ENCODE results near the gene ILF3.

ILF3 gene

DNA sequence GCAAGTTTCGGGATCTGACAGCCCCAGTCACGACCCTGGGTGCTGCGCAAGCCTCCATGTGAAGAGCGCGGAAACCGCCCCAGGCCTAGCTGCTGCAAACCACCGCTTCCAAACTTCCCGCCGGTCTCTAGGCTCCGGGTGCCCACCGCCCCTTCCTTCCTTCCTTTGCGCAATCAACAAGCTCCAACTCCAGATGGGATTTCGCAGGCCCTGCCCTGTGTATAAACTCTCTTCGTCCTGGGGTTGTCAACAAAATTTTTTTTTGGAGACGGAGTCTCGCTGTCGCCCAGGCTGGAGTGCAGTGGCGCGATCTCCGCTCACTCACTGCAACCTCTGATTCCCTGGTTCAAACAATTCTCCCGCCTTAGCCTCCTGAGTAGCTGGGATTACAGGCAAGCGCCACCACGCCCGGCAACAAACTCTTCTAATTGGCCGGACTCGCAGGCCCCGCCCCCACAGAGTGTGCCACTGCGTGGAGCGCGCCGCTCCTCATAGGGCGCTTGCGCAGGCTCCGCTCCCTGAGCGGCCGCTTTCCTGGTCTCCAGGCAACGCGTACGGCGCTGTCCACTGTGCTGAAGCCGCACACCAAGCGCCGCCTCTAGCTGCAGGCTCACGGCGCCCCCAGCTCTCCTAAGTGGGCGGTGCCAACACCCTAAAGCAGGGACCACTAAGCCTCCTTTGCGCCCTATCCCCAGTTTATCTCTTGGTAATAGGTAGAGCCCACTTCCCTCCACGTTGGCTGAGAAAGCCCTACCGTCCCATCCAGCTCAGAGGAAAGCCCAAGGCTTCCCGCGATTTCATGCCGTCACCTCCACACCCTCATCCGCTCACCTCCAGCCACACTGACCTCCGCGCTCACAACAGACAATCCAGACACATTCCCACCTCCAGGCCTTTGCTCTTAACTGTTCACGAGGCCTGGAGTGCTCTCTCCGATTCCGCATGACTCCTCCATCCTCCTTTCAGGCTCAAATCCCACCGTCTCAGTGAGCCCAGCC lies 41.6 kb downstream of the ILF3 start:
- DNase-seq (ENCODE audit: low spot score) = peak; percentile 87

DNA sequence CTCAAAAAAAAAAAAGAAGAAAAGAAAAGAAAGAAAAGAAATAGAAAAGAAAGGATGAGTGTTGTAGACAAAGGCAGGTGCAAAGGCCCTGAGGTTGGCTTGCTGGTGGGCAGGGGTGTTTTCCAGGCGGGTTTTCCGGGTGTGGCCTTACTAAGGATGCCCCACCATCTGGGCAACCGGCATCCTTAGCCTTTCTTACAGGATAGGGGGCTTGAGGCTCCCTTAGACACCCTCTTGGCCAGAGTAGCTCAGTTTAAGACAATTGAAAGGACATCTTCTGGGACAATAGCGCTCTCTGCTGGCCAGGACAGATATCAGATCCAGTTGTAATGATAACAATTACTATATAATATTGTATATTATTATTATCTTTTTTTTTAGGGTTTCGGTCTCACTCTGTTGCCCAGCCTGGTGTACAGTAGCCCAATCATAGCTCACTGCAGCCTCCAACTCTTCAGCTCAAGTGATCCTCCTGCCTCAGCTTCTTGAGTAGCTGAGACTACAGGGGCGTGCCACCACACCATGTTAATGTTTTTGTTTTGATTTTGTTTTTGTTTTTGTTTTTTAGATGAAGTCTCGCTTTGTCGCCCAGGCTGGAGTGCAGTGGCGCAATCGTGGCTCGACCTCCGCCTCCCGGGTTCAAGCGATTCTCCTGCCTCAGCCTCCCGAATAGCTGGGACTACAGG lies 45.6 kb downstream of the ILF3 start:
- peak; percentile 71 for DNase-seq (ENCODE audit: low spot score)

DNA sequence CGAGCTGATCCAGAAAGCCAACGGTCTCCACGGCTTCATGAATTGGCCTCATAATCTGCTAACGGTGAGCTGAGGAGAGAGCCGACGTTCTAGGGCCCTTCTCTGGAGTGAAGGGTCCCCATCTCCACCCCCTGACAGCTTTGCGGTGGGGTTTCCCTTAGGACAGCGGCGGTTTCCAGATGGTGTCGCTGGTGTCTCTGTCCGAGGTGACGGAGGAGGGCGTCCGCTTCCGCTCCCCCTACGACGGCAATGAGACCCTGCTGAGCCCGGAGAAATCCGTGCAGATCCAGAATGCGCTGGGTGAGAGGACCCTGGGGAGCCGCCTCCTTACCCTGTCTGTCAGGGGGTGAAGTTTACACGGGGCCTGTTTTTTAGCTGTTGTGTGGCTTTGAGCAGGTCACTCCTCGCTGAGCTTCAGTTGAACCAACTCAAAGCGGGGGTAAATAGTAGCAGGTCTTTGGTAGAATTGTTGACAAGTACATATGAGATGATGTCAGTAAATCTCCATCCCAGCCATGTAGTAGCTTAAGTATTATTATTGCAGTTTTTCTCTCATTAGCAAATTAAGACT lies 47.9 kb downstream of the ILF3 start:
- peak; percentile 42 for DNase-seq (ENCODE audit: low spot score)

DNA sequence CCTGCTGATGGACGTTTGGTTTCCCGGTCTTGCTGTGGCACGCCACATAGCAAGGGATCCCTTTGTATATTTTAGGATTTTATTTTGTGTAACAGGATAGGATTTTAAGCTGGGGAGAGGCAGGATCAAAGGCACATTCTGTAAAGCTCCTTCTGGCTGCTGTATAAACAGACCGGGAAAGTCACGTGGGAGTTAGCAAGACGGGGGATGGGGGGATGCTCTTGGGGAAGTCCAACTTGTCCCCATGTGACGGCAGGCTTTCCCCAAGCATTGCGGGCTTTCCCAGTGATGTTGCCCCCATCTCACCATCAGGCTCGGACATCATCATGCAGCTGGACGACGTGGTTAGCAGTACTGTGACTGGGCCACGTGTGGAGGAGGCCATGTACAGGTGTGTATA lies 52.8 kb downstream of the ILF3 start:
- DNase-seq (ENCODE audit: low spot score) = no peak

DNA sequence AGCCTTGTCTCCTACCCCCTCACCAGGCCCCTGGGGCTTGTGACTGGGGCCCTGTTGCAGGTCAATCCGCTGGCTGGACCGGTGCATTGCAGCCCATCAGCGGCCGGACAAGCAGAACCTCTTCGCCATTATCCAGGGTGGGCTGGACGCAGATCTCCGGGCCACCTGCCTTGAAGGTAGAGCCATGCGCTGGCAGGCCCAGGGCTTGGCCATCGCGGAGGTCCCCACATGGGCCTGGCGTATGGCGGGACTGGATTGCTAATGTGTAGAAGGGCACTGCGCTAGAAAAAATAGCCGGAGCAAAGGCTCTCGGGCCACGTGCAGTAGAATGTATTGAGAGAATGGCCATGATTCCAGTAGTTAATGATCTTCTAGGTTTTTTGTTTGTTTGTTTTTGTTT lies 53.3 kb downstream of the ILF3 start:
- no peak for DNase-seq (ENCODE audit: low spot score)

GRCh38 chr19:10708291-10708690 lies 54.1 kb downstream of the ILF3 start:
- no peak for DNase-seq (ENCODE audit: low spot score)

GRCh38 chr19:10712045-10712444 lies 57.9 kb downstream of the ILF3 start:
- DNase-seq (ENCODE audit: low spot score) = no peak

DNA sequence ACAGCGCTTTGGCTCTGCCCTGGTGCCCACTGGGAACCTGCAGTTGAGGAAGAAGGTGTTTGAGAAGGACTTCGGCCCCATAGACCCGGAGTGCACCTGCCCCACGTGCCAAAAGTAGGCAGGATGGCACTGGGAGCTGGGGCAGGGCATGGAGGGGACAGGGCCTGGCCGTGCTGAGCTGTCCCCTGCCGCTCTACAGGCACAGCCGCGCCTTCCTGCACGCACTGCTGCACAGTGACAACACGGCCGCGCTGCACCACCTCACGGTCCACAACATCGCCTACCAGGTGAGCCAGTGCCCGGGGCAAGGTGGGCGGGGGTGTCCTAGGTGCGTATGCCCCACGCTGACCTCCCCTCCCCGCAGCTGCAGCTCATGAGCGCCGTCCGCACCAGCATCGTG lies 58.6 kb downstream of the ILF3 start:
- DNase-seq (ENCODE audit: low spot score) = no peak

- DNase-seq (ENCODE audit: low spot score) = no peak
These were observed 59.2 kb downstream of the ILF3 start for GRCh38 chr19:10713317-10713716.

DNA sequence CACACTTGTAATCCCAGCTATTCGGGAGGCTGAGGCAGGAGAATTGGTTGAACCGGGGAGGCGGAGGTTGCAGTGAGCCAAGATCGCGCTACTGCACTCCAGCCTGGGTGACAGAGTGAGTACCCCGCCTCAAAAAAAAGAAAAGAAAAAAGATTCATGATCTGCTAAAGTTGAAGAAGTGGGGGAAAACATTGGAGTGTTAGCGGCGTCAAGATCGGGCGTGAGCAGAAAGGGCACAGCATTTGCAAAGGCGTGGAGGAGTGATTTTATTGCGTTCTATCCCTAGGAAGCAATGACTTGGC lies 62.9 kb downstream of the ILF3 start:
- DNase-seq (ENCODE audit: low spot score) = no peak

- peak; percentile 100 for DNase-seq (ENCODE audit: low spot score)
These were observed 63.4 kb downstream of the ILF3 start, which contains the start of gene DNM2 for GRCh38 chr19:10717356-10718204. DNM2 (plus strand) TSS chr19:10718079; CDS start chr19:10718243, 164 bp downstream.

- peak; percentile 50 for DNase-seq (ENCODE audit: low spot score)
These were observed 64.4 kb downstream of the ILF3 start for GRCh38 chr19:10718205-10719196.

- DNase-seq (ENCODE audit: low spot score) = no peak
These were observed 65.4 kb downstream of the ILF3 start for GRCh38 chr19:10719466-10719961.

- no peak for DNase-seq (ENCODE audit: low spot score)
These were observed 66.5 kb downstream of the ILF3 start for GRCh38 chr19:10720607-10721125.

DNA sequence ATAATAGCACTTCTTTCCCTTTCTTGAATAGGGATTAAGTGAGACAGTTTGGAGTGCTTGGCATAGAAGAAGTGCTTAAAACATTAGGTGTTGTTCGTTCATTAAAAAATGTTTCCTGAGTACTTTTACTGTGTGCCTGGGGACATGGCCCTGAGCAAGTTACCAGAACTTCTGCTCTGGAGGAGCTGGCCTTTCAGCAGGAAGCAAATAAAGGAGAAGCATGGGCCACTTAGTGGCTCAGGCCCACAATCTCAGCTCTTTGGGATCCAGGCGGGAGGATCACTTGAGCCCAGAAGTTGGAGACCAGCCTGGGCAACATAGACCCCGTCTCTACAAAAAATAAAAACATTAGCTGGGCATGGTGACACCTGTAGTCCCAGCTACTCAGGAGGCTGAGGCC lies 69.4 kb downstream of the ILF3 start:
- no peak for DNase-seq (ENCODE audit: low spot score)

GRCh38 chr19:10724573-10725071 lies 70.5 kb downstream of the ILF3 start:
- DNase-seq (ENCODE audit: low spot score) = no peak

GRCh38 chr19:10725415-10725814 lies 71.3 kb downstream of the ILF3 start:
- DNase-seq (ENCODE audit: low spot score) = no peak

DNA sequence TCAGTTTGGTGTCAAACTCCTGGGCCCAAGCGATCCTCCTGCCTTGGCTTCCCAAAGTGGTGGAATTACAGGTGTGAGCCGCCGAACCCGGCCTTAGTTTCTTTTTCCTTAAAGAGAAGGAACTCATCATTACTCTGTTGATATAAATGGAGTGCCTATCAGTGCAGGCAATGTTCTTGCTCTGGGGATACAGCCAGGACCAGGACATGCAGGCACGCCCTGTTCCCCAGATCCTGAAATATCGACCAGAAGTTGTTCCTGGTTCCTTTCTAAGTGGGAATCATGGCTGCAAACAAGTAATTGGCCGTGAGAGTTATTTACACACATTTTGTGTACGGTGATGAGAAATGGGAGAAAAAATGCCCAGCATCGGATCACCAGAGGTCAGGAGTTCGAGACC lies 72.1 kb downstream of the ILF3 start:
- no peak for DNase-seq (ENCODE audit: low spot score)

- no peak for DNase-seq (ENCODE audit: low spot score)
These were observed 73.6 kb downstream of the ILF3 start for GRCh38 chr19:10727685-10728201.

DNA sequence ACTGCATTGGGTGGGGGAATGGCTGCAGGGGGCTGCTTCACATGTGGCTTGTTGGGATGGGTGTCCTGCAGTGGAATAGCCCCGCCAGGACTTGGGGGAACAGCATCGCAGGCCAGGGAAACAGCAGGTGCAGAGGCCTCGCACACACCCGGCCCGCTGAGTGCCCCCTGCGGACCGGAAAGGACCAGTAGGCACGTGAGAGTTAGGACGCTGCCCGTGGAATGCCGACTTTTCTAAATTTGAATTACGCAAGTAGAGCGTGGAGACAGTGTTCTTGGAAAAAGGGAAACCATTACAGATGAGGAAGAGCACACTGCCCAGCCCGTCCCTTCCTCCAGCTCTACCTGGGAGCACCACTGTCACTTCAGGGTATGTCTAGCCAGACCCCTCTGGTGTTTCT lies 75.3 kb downstream of the ILF3 start:
- DNase-seq (ENCODE audit: low spot score) = no peak
